ENCODE data around the gene MROH9. TPM values are rescaled to one million over a fixed set of nuclear protein-coding genes. Genes with fewer than 3 reads are reported as not detected.

The MROH9 gene
- total RNA-seq, 4 donors from 2014 or later = 3.9 TPM; not detected in 3

DNA sequence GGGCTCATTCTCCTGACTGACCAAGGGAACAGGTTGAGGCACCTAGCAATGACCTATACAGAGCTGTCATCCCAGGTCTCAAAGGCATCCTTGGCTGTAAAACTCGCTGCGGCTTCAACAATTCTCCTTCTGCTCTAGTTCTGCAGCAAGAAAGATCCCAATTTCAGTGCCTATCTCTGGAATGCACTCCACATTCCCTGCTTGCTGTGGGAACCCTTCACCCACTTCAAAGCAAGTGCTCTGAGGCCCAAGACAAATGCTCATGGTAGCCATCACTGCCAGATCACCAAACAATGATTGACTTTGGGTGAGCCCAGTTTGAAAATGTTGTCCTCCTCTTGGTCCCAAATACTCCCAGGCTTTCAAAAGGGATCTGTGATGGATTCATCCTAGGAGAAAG lies 117.6 kb downstream of the MROH9 start:
- WGBS, 2 donors = 85 to 95% methylated on average over 2 of the region's 2 CpGs

DNA sequence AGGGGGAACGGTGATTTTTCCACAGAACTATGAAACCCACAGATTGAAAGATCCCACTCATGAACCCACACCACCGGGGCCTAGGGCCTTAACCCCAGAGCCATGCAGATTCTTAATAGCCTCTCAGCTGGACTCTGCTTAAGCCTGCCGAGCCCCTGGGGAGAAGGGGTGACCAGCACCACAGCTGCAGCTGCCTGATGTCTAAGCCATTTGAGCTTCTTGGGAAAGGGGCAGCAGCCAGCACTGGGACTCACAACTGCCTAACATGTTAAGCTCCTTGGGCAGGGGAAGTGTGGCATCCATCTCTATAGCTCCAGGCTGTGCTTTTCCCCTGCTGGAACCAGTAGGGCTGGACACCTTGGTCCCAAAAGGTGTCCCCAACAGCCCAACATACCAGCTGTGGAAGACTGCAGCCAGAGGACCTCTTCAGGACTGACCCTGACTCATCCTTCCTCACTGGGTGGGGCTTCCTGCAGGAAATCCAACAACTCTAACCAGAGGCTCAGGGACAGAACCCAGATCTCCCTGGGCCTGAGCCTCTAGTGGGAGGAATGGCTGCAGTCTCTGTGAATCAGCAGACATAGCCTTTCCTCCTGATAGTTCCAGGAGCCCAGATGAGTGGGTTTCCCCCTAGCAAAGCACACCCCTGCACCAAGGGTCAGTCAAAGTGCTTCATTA lies 120.8 kb downstream of the MROH9 start:
- Histone ChIP-seq H3K27ac (no peak overlapping the region), H3K4me1 (no peaks in the 10 kb centered on the region), H3K9me3 (no peaks in the 10 kb centered on the region), H3K4me3 (no peak overlapping the region), H3K27me3 (no peaks in the 10 kb centered on the region), H3K36me3 (no peaks in the 10 kb centered on the region)
- 89 to 93% methylated on average over 2 to 3 of the region's 3 CpGs for WGBS, 2 donors
- TF ChIP-seq, protein P1, sequence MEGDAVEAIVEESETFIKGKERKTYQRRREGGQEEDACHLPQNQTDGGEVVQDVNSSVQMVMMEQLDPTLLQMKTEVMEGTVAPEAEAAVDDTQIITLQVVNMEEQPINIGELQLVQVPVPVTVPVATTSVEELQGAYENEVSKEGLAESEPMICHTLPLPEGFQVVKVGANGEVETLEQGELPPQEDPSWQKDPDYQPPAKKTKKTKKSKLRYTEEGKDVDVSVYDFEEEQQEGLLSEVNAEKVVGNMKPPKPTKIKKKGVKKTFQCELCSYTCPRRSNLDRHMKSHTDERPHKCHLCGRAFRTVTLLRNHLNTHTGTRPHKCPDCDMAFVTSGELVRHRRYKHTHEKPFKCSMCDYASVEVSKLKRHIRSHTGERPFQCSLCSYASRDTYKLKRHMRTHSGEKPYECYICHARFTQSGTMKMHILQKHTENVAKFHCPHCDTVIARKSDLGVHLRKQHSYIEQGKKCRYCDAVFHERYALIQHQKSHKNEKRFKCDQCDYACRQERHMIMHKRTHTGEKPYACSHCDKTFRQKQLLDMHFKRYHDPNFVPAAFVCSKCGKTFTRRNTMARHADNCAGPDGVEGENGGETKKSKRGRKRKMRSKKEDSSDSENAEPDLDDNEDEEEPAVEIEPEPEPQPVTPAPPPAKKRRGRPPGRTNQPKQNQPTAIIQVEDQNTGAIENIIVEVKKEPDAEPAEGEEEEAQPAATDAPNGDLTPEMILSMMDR (IDR thresholded peaks at IDR 0.05) = no peak
- TF ChIP-seq POLR2A (IDR thresholded peaks at IDR 0.05) (no peak), EP300 (IDR thresholded peaks at IDR 0.05) (no peak)
- no peak for DNase-seq (ENCODE audit: low spot score in 2 of 2)

More for the DNA sequence above, 117.6 kb downstream of the MROH9 start:
- TF ChIP-seq POLR2A (IDR thresholded peaks at IDR 0.05) = no peak
- TF ChIP-seq EP300 (IDR thresholded peaks at IDR 0.05) = no peak
- TF ChIP-seq, protein P1 (IDR thresholded peaks at IDR 0.05) = no peak
- H3K4me1 ChIP-seq = no peaks in the 10 kb centered on the region
- no peak overlapping the region for H3K27ac ChIP-seq
- peaks cover 0 to 7% (median 0%) of the 10 kb centered on the region in 4 donors for H3K9me3 ChIP-seq
- DNase-seq (ENCODE audit: low spot score in 2 of 2) = no peak
- no peaks in the 10 kb centered on the region for H3K27me3 ChIP-seq
- no peak overlapping the region for H3K4me3 ChIP-seq
- H3K36me3 ChIP-seq = no peaks in the 10 kb centered on the region

DNA sequence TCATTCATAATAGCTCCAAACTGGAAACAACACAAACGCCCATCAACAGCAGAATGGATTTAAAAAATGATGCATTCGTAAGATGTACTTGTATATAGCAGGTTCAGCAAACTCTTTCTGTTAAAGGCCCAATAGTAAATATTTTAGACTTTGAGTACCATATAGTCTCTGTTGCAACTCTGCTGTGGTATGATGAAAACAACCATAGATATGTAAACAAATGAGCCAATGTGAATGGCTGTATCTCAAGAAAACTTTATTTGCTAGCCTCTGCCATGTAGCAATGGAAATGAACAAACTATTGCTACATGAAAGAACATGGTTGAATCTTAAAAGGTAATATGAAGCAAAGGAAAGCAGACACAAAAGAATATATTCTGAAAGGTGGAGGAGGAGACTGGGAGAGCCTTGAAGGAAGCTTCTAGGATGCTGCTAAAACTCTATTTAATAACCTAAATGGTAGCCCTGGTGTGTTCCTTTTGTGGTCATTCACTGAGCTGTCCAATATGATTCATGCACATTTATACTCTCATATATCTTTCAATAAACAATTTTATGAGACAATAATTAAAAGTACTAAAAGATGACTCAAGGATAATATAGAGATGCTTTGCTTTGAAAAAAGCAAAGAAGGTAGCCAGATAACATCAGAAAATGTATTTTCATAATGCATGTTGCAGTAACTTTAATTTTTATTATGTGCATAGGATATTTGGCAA lies 126.2 kb downstream of the MROH9 start:
- Histone ChIP-seq H3K9me3 (no peaks in the 10 kb centered on the region), H3K4me1 (no peaks in the 10 kb centered on the region), H3K27ac (no peak overlapping the region), H3K36me3 (no peaks in the 10 kb centered on the region), H3K4me3 (no peak overlapping the region), H3K27me3 (no peaks in the 10 kb centered on the region)
- TF ChIP-seq POLR2A (IDR thresholded peaks at IDR 0.05) (no peak), EP300 (IDR thresholded peaks at IDR 0.05) (no peak)
- TF ChIP-seq, protein P1 (IDR thresholded peaks at IDR 0.05) = no peak
- DNase-seq (ENCODE audit: low spot score in 2 of 2) = no peak
- WGBS, 2 donors = 80 to 89% methylated on average over 2 of the region's 2 CpGs

DNA sequence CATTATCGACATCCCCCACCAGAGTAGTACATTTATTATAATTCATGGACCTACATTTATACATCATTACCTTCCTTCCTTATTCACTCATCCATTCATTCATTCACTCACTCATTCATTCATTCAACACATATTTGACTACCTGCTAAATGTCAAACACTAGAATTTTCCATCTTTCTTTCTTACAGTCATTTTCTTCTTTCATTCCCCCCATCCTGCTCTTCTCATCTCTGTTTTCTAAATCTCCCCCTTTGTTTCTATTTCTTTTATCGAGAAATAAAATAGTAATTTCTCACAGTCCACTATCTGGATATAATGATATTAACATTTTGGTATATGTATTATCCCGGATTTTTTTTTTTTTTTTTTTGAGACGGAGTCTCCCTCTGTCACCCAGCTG lies 127.6 kb downstream of the MROH9 start:
- Histone ChIP-seq H3K9me3 (no peaks in the 10 kb centered on the region), H3K36me3 (no peaks in the 10 kb centered on the region), H3K4me1 (no peaks in the 10 kb centered on the region), H3K27ac (no peak overlapping the region), H3K4me3 (no peak overlapping the region), H3K27me3 (no peaks in the 10 kb centered on the region)
- WGBS, 2 donors = 89 to 90% methylated on average over 4 of the region's 4 CpGs
- no peak for DNase-seq (ENCODE audit: low spot score in 2 of 2)
- TF ChIP-seq EP300 (IDR thresholded peaks at IDR 0.05) (no peak), POLR2A (IDR thresholded peaks at IDR 0.05) (no peak)

DNA sequence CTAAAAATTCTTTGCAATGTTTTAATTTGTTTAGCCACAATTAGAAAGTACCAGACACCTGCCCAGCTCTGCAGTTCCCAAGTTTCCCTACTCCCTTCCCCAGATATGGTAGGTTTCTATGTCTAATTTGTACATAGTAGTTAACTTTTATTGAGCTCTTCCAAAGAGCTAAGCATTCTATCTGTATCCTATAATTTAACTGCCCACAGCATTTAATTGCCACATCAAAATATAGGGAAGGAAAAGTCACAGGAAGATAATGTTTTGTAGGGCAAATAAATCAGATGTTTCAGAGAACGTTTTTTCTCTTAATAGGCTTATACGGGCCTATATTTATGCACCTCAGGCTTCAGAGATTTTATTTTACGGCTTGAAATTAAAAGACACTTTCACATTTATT lies 139.7 kb downstream of the MROH9 start:
- Histone ChIP-seq H3K27ac (no peak overlapping the region), H3K36me3 (no peaks in the 10 kb centered on the region), H3K4me3 (no peak overlapping the region), H3K9me3 (no peaks in the 10 kb centered on the region), H3K27me3 (no peaks in the 10 kb centered on the region), H3K4me1 (no peaks in the 10 kb centered on the region)
- no peak for DNase-seq (ENCODE audit: low spot score in 2 of 2)
- TF ChIP-seq POLR2A (IDR thresholded peaks at IDR 0.05) (no peak), EP300 (IDR thresholded peaks at IDR 0.05) (no peak)
- TF ChIP-seq, protein P1 (IDR thresholded peaks at IDR 0.05) = no peak
- WGBS, 2 donors = 78 to 83% methylated on average over 3 of the region's 3 CpGs

All from tibial nerve (tissue), 4 donors.